GM04503 (cell line): ENCODE data around the gene DRC3.
"Not testable (repeated sequence)": the region's sequence is repeated elsewhere in the genome, so short reads cannot be mapped to it uniquely, and the experiment has no call there.

Experiments
- DNase-seq: peaks from one replicate; pipeline ENCODE4 v3.0.0-alpha.2; 2012; ENCODE audit warnings: low read depth

Gene DRC3

GRCh38 chr17:17993366-17993765 is 20.7 kb downstream of the DRC3 start:
- DNase-seq, result no peak

DNA sequence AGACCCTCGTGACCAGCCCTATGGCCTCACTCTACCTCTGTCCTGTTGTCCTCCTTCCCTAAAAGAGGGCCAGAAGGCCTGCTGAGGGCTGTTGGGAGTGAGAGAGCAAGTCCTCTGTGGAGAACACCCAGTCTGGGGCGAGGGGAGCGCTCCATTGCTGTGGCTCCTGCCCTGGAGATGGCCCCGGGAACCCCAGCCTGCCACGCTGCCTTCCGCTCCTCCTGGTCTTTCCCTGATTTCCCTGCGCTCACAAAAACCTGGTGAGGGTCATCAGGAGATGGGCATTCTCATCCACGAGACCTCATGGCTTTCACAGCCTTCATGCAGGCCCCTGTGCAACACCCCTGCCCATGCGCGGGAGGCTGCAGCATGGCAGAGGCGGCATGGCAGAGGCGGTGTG is 21.2 kb downstream of the DRC3 start:
- no peak for DNase-seq

DNA sequence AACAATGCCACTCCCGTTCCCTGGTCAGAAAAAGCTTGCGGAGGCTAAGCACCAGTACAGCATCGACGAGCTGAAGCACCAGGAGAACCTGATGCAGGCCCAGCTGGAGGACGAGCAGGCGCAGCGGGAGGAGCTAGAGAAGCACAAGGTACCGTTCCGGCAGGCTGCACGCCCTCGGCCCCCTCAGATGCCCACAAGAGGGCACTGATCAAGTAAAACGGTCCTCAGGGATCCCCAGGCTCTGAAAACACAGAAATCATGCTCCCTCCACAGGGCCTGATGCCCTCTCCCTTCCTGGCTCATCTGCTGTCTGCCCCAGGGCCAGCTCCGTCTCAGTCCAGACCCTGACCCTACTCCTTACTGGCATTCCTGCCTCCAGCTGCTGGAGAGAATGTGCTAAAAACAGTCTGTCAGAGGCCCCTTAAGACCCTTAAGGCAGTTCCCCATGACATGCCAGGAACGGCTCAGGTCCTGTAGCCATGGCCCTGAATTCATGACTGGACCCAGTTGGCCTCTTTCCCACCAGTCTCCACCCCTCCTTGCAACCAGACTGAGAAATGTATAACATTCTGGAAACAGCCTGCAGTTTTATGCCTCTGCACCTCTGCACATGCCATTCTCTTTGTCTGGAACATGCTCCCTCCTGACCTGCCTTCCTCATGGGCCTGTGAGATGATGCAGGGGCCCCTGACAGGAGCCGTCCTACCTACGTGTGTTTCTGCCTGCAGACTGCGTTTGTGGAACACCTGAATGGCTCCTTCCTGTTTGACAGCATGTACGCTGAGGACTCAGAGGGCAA is 21.8 kb downstream of the DRC3 start:
- DNase-seq, result no peak

GRCh38 chr17:17995887-17996286 is 23.2 kb downstream of the DRC3 start:
- not testable (repeated sequence) for DNase-seq

- DNase-seq, result no peak
Measured at GRCh38 chr17:17998934-17999333, 26.3 kb downstream of the DRC3 start.

DNA sequence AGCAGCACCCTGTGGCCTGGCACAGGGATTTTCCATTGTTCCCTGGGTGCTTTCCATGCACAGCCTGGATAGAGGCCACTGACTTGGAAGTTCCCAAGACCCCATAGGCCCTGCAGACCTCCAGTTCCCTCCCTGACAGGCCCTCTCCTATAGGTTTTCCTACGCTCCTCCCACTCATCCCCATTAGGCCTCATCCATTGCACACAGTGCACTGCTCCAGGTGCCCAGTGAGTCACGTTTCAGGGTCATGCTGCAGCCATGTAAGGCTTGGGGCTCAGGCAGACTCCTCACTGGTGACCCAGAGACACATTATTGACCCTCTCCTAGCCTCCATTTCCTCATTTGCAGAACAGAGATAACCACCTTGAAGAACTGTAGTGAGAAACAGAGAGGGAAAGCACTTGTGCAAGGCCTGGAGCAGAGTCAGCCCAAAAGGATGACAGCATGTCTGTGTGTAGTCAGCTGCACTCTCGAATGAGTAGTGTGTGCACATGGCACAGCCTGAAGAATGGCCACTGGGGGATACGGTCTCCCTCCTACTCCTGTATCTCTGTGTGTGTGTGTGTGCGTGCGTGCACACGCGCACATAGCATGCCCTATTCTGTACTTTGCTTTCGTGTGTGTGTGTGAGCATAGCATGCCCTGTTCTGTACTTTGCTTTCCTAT is 26.8 kb downstream of the DRC3 start:
- DNase-seq, result no peak

GRCh38 chr17:18000030-18000408 is 27.4 kb downstream of the DRC3 start:
- no peak for DNase-seq

DNA sequence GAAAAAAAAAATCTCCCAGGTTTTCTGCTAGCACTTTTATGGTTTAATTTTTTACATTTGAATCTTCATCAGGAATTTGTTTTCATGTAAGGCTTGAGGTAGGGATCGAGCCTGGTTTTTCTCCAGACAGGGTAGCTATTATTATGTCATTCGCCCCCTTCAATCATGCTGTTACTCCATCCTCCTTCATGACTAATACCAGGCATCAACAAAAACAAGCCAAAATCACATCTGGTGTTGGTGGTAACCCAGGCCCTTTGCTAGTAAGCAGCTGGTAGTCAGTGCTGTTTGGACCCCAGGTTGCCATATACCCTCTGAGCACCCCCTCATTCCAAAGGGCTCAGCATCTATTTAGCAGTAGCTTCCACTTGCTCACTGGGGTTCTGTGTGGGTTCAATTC is 29.5 kb downstream of the DRC3 start:
- no peak for DNase-seq

- DNase-seq, result no peak
Measured at GRCh38 chr17:18004345-18004744, 31.7 kb downstream of the DRC3 start.

DNA sequence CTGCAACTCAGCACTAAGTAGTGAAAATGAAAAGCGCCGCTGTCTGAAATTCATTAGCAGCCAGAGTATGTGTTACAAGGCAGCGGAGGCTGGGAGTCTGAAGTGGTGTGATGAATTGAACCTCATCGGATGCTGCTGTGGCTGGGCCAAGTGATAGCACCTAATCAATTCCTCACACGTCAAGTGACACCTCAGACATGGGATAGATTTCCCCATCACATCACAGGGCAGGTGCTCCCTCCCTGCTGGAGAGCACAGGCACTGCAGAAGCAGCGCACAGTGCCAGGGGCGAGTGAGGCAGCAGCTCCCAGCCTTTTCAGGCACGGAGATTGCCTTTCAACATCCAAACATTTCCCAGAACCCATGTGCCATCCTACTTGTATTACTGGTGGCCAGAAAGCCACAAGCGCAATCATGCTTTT is 32.2 kb downstream of the DRC3 start:
- no peak for DNase-seq

GRCh38 chr17:18005496-18005895 is 32.8 kb downstream of the DRC3 start:
- DNase-seq, result no peak

- no peak for DNase-seq
Measured at GRCh38 chr17:18006495-18007239, 34.0 kb downstream of the DRC3 start.

DNA sequence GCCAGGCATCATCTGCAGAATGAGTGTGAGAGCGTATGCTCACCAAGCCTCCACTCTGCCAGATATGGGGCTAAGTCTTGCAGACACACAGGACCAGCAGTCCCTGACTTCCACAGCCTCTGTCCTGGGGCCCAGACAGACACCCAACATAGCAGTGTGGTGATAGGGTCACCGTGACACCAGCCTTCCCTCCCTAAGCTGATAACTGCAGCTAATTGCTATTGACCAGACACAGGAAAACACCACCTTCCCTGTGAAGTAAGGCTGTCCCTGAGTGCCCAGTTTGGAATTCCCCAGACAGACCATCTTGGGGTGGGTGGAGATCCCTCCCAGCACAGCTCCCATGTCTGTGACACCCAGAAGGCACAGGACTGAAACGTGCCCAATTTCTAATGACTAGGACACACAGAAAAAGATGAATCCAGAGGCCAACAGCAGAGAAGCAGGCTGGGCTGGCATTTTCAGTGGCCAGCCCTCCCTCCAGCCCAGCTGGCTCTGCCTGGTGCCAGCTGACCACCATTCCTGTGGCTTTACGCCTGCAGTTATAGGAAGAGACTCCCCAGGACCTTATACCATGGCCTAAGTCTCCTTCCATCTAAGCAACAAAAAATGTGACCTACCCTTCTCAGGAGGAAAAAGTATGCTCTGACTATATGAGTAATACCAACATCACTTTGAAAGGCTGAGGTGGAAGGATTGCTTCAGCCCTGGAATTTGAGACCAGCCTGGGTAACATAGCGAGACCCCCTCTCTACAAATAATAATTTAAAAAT is 36.0 kb downstream of the DRC3 start:
- DNase-seq, result peak; percentile 61

- no peak for DNase-seq
Measured at GRCh38 chr17:18009609-18010420, 37.2 kb downstream of the DRC3 start.

DNA sequence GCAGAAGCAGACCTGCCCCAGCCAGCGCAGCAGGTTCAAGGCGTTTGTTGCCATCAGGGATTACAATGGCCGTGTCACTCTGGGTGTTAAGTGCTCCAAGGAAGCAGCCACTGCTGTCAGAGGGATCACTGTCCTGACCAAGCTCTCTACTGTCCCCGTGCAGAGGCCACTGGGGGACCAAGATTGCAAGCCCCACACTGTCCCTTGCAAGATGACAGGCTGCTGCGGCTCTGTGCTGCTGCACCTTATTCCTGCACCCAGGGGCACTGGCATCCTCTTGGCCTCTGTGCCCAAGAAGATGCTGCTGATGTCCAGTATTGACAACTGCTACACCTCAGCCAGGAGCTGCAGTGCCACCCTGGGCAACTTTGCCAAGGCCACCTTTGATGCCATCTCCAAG is 38.6 kb downstream of the DRC3 start:
- DNase-seq, result no peak

DNA sequence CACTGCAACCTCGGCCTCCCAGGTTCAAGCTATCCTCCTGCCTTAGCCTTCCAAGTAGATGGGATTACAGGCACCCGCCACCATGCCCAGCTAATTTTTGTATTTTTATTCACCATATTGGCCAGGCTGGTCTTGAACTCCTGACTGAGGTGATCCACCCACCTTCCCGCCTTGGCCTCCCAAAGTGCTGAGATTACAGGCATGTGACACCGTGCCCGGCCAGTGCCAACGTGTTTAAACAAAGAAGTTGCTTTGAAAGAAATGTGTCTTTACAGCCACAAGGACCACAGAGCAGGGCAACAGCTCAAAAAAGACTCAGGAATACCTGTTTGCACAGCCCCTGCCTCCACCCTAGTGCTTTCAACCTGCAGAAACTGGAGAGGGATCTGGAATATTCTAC is 41.3 kb downstream of the DRC3 start:
- DNase-seq, result no peak

- no peak for DNase-seq
Measured at GRCh38 chr17:18015593-18015992, 42.9 kb downstream of the DRC3 start.

GRCh38 chr17:18016426-18016825 is 43.8 kb downstream of the DRC3 start:
- DNase-seq, result no peak

GRCh38 chr17:18017958-18018357 is 45.3 kb downstream of the DRC3 start:
- DNase-seq, result no peak

- no peak for DNase-seq
Measured at GRCh38 chr17:18018411-18018921, 45.8 kb downstream of the DRC3 start.

DNA sequence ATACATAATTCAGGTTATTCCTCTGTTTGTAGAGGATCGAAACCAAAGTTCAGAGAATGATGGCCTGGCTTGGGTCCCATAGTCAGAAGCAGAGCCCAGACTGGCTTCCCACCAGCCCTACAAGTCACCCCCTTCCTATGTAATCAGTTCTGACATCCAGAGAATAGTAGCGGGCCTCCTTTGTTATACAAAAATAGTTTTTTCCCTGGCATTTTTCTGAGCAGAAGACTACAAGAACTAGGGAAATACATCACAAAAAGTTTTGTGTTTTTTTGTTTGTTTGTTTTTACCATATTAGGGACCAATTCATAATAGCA is 47.1 kb downstream of the DRC3 start:
- DNase-seq, result no peak
